Coronary artery (tissue), 2 donors: Measurements from ENCODE around the gene TAF15.

Source experiments
- DNase-seq: peaks from one replicate; pipeline ENCODE4 v3.0.0-alpha.2; 2017; ENCODE audit warnings: low spot score
- H3K27ac ChIP-seq, 2 donors: fragments of 200-600 bp; sonication (generic); one replicate each; pipeline ENCODE4 v1.5.1; 2016 to 2019
- H3K4me3 ChIP-seq: fragments of 200-600 bp; sonication (generic); 2 replicates; pipeline ENCODE4 v1.5.1; 2016; ENCODE audit warnings: mild to moderate bottlenecking, moderate library complexity
- TF ChIP-seq, protein P1 (sequence below): fragments of 200-600 bp; sonication (generic); IDR thresholded peaks from one replicate; pipeline ENCODE4 v1.5.1; 2019; ENCODE audit warnings: antibody characterized with exemption

Gene TAF15

DNA sequence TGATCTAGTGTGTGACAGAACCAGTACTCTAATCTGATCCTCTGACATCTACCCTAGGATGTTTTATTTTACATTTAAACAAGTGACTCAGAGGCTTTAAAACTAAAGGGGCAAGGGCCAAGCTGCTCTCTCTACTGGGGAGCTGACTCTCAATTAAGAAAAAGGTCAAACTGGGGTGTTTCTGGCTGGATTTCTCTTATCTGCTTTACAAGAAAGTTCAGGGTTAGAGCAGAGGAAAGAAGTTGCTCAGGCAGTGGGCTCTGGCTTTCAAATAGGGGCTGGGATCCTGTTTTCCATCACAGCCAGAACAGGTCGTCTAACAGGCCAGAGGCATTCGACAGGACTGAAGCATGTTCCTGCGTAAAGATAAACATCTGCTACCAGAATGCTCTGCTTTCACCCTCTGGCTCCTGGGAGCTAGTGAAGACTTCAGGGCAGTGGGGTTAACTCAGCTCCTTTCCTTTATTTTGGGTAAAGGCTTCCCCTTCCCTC is 22.3 kb upstream of the TAF15 start:
- peak overlapping the region; percentile 27 to 60 for H3K27ac ChIP-seq
- TF ChIP-seq, protein P1, sequence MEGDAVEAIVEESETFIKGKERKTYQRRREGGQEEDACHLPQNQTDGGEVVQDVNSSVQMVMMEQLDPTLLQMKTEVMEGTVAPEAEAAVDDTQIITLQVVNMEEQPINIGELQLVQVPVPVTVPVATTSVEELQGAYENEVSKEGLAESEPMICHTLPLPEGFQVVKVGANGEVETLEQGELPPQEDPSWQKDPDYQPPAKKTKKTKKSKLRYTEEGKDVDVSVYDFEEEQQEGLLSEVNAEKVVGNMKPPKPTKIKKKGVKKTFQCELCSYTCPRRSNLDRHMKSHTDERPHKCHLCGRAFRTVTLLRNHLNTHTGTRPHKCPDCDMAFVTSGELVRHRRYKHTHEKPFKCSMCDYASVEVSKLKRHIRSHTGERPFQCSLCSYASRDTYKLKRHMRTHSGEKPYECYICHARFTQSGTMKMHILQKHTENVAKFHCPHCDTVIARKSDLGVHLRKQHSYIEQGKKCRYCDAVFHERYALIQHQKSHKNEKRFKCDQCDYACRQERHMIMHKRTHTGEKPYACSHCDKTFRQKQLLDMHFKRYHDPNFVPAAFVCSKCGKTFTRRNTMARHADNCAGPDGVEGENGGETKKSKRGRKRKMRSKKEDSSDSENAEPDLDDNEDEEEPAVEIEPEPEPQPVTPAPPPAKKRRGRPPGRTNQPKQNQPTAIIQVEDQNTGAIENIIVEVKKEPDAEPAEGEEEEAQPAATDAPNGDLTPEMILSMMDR = no peak
- no peak for DNase-seq
- no peak overlapping the region for H3K4me3 ChIP-seq

DNA sequence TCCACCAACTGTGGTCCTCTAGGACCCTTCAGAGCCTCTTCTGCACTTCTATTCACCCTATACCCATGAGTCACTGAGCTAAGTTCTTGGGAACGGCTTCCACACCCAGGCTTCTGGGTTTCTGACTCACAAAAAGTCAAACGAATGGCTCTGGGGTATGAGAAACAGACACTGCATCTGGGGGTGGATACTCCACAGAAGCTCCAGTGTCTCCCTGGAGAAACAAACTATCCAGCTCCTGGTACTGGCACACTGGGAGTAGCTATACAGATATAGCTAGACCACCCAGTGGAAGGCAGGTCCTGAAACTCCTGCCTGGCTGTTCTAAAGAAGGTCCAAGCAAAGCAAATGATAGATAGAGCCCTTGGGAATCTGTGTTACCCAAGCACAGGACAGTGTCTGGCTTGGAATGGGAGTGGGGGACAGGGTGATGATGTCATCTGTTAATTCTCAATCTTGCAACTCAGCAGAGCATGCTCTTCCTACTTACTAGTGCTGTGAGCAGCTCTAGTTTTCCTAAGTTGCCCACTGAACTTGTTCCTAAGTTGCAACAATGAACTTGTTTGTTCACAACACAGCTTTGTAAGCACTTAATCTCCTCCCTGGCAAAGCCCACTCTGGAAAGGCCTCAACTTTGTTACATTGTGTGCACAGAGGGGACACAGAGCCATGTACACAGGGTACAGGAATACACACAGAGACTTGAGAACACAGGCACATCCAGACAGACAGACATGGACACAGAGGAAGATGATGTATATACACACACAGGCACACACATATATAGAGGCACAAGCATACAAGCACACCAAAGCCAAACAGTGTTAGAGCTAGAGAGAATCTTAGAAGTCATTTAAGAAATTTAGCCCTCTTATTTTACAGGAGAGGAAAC is 20.6 kb upstream of the TAF15 start:
- peak; percentile 74 for DNase-seq
- TF ChIP-seq, protein P1 = no peak
- Histone ChIP-seq H3K4me3 (peak overlapping the region; percentile 27), H3K27ac (peak overlapping the region; percentile 36 to 87)

DNA sequence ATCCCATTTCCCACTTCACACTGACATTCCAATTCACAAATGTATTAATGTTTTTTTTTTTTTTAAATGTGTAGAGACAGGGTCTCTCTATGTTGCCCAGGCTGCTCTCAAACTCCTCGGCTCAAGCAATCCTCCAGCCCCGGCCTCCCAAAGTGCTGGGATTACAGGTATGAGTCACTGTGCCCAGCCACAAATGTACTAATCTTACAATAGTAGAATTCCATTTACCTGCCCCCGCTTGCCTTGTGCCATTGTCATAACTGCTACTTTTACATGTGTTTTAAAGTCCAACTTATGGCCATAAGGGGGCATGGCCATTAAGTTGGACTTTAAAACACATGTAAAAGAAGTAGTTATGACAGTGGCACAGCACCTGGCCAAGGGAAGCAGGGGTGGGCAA is 18.4 kb upstream of the TAF15 start:
- no peak overlapping the region for H3K27ac ChIP-seq
- DNase-seq = no peak
- TF ChIP-seq, protein P1 = no peak
- no peak overlapping the region for H3K4me3 ChIP-seq

DNA sequence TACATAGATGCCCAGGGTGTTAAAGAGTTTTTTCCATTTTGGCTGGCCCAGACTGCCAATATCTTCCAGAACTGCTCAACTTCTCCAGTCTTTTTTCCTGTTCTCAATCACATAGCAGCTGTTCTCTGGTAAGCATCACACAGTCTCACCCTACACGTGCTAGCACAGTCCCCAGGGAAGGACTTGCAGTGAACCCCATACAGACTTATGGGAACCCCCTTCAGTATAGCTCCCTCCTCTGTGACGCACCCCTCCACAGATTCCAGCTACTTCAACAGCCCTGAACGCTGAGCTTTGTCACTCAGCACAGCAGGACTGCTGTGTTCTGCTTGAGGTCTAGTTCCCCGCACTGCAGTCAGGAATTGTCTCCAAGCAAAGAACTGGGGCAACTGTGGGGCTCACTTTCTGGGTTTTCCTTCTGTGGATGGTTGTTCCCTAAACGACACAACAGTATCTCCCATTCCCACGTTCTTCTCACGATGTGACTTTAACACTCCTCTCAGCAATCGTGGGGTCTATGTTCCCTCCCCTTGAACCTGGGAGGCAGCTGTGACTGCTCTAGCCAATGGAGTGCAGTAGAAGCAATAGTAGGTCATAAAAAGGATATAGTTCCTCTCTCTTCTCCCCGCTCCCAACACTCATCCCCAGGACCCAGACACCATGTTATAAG is 17.5 kb upstream of the TAF15 start:
- TF ChIP-seq, protein P1 = no peak
- H3K4me3 ChIP-seq = no peak overlapping the region
- no peak for DNase-seq
- H3K27ac ChIP-seq = peak overlapping the region in 1 of 2 donors; percentile 54

DNA sequence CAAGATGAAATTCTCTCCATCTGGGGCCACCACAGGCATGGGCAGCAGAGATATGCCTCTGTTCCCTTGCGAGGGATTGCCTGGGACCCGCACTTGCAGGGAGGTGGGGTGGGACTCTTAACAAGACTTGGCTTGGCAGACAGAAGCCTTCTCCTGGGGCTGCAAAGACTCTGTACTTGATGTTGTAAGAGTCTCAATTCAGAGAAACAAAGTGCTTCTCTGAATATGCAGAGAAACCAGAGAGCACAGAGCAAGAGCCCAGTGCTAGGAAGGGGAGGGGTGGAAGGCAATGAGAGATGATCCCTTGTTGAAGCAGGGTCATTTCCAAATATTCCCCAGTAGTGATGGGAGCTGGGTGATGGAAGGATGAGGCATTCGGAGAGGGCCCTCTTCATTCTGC is 16.0 kb upstream of the TAF15 start:
- Histone ChIP-seq H3K27ac (peak overlapping the region in 1 of 2 donors; percentile 61), H3K4me3 (peak overlapping the region; percentile 80)
- TF ChIP-seq, protein P1 = no peak
- no peak for DNase-seq

DNA sequence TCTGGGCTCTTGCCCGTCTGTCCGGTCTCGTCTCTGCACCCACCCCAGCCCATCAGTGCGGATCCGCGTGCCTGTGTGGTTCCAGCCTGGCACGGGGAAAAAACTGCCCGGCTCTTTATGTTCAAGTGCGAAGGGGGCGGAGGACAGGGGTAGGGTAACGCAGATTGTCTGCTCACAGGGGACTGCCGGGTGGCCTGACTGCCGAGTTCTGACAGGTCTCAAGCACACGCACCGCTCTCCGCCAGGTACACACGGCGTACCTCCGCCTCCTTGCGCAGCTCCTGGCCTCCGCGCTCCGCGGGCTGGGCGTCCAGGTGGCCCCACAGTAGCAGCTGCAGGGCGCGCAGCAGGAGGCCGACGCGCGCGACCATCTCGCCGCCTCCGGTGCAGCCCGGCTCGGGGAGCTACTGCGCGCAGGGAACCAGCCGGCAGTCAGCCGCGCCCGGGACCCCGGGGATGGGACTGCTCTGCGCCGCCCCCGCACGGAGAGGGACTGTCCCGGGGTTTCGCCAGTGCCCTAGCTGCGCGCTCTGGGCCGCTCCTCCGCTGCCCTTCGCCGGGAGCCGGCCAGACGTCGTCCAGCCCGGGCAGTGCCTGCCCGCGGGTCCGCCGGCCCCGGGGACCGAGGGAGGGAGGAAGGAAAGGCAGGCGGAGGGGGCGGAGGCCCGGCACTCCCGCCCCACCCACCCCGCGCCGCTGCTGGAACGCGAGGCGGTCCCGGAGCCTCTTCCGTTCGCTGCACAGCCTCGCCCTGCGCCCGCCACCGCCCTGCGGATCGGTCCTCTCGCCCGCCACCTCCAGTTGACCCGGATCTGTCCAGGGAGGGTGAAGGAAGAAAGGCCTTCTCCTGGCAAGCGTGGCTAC is 14.0 kb upstream of the TAF15 start, which contains the start of gene MMP28:
Gene MMP28, minus strand, starts transcription at position 635 of the 864 bp plus-strand sequence. Its CDS starts 264 bp downstream, at position 371.
- Histone ChIP-seq H3K27ac (peak within 1 kb of the TSS in 1 of 2 donors; percentile 81), H3K4me3 (peak within 1 kb of the TSS; percentile 80)
- TF ChIP-seq, protein P1 = no peak
- no peak for DNase-seq
